ENCODE results near the gene SLC39A11.
"Not testable (repeated sequence)": the region's sequence is repeated elsewhere in the genome, so short reads cannot be mapped to it uniquely, and the experiment has no call there.

The SLC39A11 gene

GRCh38 chr17:73069841-73070240, 22.6 kb downstream of the SLC39A11 start:
- FAIRE-seq: no peak

DNA sequence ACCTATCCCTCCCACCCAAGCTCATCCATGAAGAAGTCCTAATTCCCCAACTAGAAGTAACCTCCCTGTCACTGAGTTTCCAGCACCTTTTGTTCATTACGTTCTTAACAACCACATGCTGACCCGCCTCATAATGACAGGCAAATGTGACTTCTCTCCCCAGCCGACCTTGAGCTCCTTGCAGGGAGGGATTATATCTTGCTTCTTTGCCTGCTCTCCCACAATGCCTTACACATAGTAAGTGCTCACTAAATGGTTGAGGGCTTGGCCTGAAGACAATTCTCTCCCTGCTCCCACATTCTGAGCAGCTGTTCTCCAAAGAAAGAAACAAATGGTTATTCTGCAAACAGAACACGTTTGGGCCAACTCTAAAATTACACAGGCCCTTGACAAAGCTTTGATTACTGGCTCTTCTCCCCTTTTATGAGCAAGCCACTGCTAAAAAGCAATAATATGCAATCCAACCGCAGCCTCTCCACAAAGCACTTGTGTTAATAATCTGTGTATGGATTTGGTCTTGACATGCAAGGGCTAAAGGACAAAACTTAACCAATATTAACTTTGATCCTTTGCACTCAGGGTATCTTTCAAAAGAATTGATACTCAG, 23.2 kb downstream of the SLC39A11 start:
- no peak for FAIRE-seq

- FAIRE-seq: no peak
These were observed 23.9 kb downstream of the SLC39A11 start for GRCh38 chr17:73068322-73069153.

DNA sequence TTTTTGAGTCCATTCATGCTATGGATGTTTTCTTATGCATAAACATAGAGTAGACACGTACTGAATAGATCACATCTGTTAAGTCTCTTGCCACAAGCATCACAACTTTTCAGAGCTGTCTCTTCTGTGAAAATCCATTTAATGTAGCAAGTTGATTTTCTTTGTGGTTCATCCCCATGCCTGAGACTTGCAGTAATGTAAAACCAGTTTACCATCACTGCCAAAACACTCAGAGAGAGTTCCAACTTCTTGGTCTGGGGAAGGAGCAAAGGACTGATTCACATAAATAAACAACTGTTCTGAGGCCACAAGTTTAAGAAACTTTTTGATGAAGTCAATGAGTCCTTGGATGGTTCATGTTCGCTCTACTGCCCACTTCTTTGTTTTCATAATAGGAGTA, 24.8 kb downstream of the SLC39A11 start:
- not testable (repeated sequence) for FAIRE-seq

DNA sequence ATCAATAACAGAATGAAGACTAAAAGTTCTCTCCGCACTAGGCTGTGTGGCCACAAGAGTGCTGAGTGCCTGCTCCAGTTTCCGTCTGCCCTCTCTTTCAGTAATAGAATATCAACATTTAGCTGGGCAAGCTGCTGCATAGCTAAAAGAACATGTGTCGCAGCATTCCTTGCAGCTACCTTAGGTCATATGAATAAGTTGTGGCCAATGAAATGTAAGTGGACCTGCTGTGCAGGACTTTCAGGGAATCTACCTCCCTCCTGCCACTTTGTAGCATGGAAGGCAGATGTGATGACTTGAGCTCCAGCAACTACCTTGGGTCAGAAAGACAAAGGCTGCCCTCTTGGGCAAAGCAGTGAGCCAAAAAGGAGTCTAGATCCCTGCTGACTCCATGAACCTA, 25.4 kb downstream of the SLC39A11 start:
- no peak for FAIRE-seq

DNA sequence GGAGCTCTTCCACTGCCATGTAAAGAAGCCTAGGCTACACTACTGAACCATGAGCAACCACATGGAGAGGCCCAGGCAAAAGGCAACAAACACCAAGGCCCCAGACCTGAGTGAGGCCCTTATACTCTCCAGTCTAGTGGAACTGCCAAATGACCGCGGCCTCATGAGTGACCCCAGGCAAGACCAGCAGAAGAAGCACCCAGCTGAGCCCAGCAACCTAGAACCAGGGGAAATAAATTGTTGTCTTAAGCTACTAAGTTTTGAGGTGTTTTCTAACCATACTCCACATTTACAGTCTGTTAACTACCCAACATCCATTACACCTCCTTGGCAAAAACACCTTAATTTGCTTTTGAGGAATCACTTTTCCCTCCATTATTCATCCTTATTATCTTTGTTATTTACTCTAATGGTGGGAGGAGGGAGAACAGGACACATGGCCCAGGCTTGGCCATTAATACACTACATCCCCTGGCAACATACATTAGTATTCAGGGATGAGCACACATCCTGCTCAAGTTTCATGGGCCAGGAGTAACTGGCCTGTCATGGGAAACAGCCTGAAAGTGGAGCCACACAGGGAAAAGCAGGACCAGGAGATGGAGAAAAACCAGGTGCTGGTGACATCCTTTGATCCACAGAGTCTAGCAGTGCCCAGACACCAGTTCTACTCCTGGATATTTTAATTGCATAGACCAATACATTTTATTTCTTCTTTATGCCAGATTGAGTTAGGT, 26.2 kb downstream of the SLC39A11 start:
- no peak for FAIRE-seq

DNA sequence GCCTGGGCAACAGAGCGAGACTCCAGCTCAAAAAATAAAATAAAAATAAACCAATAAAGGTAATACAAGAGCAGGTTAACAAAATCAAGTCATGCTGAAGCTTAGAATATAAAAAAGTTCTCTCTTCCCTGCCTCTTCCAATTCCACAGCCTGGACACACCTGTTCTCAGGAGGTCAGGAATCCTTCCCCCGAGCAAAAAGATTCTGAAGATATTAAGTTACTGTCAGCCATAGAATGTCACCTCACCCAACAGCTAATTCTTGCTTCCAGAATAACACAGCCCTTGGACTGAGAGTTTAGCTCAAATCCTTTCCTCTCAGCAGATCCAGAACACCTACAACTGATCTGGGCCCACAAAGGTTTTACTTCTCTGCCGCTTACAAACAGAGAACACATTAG, 27.1 kb downstream of the SLC39A11 start:
- FAIRE-seq: no peak

DNA sequence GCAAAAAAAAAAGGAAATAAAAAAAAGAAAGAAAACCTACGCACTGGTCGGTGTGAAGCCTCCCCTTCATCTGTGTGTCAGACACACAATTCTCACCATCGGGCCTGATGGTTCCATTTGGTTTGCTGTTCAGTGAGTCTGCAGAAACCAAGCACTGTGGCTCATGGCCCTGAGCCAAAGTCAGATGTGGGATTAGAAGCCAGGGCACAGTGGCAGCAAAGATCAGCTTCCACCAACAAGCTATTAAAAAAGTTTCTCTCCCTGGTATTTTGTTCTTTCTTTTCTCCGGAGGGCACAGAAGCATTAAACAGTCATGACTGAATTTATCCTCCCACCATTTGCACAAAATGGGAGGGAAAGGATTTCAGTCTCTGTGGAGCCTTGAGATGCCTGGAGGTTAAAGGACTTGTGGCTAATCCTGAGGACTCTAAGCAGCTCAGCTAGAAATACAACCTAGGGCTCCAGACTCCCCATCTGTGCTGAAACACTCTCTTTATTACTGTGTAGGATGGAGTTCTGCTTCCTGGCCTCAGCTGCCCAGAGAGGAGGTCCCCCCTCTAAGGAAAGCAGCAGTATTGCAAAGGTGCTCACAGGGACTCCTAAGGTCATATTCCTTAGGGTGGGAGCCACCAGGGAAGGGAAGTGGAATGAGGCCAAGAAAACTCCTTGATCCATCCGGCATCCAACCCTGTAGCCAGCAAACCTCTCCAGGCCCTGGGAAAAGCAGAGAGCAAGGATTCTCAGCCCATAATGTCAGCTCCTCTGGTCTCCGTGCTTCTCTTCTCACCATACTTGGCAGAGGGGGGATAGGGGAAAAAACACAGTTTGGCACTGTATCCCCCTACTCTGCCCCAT, 28.2 kb downstream of the SLC39A11 start:
- no peak for FAIRE-seq

DNA sequence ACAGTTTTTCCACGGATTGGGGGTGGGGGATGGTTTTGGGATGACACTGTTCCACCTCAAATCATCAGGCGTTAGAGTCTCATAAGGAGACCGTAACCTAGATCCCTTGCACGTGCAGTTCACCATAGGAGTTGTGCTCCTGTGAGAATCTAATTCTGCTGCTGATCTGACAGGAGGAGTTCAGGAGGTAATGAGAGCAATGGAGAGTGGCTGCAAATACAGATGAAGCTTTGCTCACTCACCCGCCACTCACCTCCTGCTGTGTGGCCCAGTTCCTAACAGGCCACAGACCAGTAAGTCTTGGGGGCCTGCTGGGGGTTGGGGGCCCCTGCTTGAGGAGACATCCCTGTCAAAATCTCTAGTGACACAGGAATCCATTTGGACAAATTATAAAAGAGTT, 29.8 kb downstream of the SLC39A11 start:
- FAIRE-seq: no peak

- FAIRE-seq: no peak
These were observed 31.3 kb downstream of the SLC39A11 start for GRCh38 chr17:73061161-73061560.

DNA sequence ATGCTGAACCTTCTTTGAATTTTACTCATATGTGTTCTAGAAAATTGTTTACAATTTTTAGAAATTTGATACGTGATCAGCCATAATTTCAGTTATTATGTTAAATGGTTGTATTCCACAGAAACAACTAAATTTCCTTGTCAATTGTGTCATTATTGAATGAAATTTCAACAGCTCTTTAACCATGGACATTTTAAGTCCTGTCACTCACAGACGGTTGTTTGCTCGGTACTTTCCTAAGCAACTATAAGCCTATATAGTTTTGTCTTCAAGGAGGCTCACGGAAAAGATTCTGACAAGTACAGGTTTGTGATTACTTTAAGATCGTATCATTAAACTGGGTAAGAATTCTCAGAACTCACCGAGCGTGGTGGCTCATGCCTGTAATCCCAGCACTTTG, 31.8 kb downstream of the SLC39A11 start:
- no peak for FAIRE-seq

- FAIRE-seq: not testable (repeated sequence)
These were observed 32.8 kb downstream of the SLC39A11 start for GRCh38 chr17:73059713-73060112.

DNA sequence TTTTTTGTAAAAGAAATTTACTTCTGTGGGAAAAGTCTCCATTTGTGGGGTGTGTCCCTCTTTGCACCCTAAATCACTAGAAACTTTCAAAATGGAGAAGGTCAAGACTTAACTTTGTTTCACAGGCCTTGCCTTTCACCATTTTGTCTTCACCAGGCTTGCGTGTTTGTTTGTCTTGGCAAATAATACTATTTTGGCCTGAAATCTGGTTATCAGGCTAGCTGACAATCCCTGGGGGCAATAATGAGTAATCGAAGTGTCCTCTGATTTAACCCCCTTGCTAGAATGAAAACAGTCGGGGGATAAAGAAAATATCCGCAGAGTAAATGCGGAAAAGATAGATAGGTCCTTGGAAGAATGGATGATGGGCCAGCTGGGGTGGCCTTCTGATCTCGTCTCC, 34.5 kb downstream of the SLC39A11 start:
- no peak for FAIRE-seq

DNA sequence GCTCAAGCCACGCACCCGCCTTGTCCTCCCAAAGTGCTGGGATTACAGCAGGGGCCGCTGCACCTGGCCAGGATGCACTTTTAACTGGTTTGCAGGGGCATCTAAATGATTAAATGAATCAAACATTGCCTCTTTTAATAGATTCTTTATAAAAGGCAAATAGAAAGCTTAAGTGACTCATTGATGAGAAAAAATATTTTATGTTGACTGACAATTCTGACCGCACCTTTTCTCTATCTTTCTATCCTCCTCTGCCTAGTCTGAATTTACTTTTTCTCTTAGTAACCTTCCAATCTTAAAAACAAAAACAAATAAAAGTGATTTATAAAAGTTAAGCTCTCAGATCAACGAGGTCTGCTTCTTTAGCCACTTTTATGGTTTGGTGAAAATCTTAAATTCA, 35.3 kb downstream of the SLC39A11 start:
- no peak for FAIRE-seq

- FAIRE-seq: no peak
These were observed 39.6 kb downstream of the SLC39A11 start for GRCh38 chr17:73052923-73053322.

- no peak for FAIRE-seq
These were observed 41.7 kb downstream of the SLC39A11 start for GRCh38 chr17:73050797-73051196.

- no peak for FAIRE-seq
These were observed 44.3 kb downstream of the SLC39A11 start for GRCh38 chr17:73048170-73048569.

DNA sequence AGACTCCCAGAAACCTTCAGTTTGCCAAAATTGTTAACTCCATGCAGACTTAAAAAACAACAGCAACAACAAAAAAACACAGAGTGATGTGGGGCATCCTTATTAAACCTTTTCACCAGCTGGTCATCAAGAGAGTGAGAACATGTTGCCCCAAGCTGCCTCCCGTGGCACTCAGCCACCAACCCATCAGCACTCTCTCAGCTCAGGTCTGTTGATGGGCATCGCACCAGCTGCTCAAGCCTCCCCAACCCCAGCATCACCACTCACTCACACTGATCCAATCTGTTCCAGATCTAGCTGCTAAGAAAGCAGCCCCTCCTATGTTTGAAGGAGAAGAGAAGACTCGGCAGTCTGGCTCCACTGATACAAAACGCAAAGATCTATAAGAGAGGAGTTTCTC, 46.8 kb downstream of the SLC39A11 start:
- no peak for FAIRE-seq

DNA sequence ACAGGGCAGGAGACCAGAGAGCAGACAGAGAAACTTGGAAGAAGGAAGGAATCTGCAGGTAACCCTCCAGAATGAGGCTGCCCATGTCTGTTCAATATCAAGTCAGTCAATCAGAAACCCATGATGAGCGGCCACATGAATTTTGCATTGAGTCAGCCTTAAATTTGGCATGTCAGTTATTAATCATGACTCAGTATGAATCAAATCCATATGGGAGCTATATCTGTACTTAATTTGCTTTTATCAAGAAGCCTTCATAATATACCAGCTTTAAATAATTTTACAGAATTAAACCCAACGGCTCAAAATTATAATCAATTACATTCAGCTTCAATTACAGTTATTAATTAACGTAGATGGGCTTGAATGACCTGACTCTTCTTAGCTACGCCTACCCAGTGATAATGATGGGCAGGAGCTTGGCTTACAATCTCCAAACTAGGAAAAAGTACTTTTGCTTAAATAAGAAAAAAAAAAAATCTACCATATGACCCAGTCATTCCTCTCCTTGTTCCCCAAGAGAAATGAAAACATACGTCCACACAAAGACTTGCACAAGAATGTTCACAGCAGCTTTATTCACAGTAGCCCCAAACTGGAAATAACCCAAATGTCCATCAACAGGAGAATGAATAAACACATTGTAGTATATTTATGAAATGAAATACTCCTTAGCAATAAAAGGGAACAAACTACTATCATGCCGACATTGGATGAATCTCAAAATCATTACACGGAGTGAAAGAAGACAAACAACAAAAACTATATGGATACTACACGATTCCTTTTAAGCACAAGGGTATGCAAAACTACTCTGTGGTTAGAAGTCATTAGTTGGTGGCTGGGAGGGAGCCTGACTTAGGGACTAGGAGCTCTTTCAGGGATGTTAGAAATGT, 48.6 kb downstream of the SLC39A11 start:
- FAIRE-seq: peak; percentile 97

DNA sequence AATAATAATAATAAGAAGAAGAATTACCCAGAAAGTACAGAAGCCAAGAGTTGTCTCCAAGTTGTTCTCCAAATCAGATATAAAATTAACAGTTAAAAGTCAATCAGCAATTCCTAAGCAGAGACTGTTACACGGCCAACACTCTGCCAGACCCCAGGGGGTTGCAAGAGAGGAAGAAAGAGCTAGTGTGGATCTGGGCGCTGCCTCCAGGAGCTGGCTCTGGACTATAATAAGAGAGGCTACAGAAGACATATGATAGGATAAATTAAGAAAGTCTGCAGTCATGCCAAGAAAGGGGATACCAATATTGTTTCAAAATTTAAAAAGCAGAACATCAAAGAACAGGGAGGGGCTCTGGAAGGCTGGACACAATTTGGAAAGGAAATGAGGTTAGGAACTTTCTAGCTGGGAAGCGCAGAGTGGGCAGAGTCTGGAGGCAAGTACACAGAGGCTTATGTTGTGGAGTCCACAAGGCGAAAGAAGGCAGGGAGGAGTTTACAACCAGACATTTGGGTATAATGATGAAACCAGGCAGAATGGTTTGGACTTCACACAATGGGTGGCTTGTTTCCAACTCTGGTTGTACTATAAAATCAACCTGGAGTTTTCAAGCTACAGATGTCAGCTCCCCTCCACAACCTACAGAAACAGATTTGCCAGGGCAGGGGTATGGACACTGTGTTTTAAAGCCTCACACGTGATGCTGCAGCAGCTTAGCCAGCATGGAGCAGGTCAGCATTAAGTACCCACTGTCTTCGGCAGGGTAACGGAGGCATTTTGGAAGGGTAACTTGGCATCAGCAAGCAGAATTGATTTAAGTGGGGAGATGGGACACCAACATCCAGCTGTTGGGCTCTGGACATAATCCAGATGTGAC, 49.4 kb downstream of the SLC39A11 start:
- peak; percentile 85 for FAIRE-seq

DNA sequence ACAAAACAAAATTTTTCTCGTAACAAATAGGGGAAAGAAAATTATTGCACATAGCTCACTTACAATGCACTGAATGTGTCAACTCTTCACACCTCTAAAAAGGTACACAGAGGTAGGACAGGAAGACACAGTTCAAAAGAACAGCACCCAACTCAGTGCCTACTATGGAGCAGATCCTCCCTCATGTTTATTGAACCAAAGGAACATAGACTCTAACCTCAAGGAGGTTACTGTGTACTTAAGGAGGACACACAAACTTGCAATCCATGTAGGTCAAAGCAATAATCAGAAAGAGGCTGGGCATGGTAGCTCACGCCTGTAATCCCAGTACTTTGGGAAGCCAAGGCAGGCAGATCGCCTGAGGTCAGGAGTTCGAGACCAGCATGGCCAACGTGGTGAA, 50.3 kb downstream of the SLC39A11 start:
- FAIRE-seq: no peak

All from A204.1 (cell line).